BLaER1 treated with 17β-estradiol and CSF1 and Interleukin-3, amounts not matched to agents 10 nM and 100 nM (cell line): Measurements from ENCODE around the gene WDR62.

Experiments used
- H3K27ac ChIP-seq, 11 experiments: shearing (Covaris generic); formaldehyde crosslinking; 2 replicates each; pipeline ENCODE4 v1.8.1; 2022
- H3K27me3 ChIP-seq, 11 experiments: shearing (Covaris generic); formaldehyde crosslinking; 2 replicates each; pipeline ENCODE4 v1.8.1; 2022
- H3K36me3 ChIP-seq, 11 experiments: shearing (Covaris generic); formaldehyde crosslinking; 2 replicates each; pipeline ENCODE4 v1.8.1; 2022
- H3K4me1 ChIP-seq, 10 experiments: shearing (Covaris generic); formaldehyde crosslinking; 2 replicates each; pipeline ENCODE4 v1.8.1; 2022
- H3K4me2 ChIP-seq, 11 experiments: shearing (Covaris generic); formaldehyde crosslinking; 2 replicates each; pipeline ENCODE4 v1.8.1; 2022
- H3K4me3 ChIP-seq, 10 experiments: shearing (Covaris generic); formaldehyde crosslinking; 2 replicates each; pipeline ENCODE4 v1.8.1; 2022
- H3K9ac ChIP-seq, 11 experiments: shearing (Covaris generic); formaldehyde crosslinking; 2 replicates each; pipeline ENCODE4 v1.8.1; 2022
- H3K9me3 ChIP-seq, 11 experiments: shearing (Covaris generic); formaldehyde crosslinking; replicated peaks in 1 of 11; 2 replicates each; pipeline ENCODE4 v1.8.1; 2022
- H4K20me1 ChIP-seq, 11 experiments: shearing (Covaris generic); formaldehyde crosslinking; 2 replicates each; pipeline ENCODE4 v1.8.1; 2022
- Cebpa-rat ChIP-seq, 11 experiments: shearing (Covaris generic); IDR thresholded peaks; 2 replicates each; pipeline ENCODE4 v1.8.1; 2022

The WDR62 gene

DNA sequence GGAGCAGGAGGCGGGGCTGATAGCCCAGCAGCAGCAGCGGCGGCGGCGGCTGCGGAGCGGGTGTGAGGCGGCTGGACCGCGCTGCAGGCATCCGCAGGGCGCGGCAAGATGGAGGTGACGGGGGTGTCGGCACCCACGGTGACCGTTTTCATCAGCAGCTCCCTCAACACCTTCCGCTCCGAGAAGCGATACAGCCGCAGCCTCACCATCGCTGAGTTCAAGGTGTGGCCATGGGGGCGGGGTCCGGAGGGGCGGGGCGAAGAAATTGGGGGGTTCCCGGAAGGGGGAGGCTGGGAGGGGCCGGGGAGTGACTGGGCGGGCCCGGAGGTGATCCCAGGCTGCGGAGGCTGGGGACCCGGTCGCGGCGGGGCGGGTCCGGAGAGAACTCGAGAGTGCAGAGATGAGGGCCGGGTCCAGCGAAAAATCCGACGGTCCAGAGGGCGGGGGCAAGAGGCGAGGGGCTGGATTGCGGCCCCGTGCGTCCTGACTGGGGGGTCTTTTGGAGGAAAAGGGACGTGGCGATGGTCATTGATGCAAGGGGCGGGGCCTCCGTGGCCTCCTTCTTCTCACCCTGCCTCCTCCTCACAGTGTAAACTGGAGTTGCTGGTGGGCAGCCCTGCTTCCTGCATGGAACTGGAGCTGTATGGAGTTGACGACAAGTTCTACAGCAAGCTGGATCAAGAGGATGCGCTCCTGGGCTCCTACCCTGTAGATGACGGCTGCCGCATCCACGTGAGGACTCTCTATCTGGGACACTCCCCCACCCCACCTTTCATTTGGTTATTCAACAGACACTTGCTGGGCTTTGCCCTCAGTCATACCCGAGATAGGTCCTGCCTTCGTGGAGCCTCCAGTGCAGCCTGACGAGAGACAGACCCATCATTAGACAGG, 61.0 kb downstream of the WDR62 start, which contains the start of gene TBCB:
Gene TBCB, plus strand, starts transcription at position 16 of the 891 bp plus-strand sequence. Its CDS starts 93 bp downstream, at position 109.
- Histone ChIP-seq H3K4me2 (peak within 1 kb of the TSS; percentile 89 to 100 (median 98)), H3K36me3 (peaks cover 56 to 77% (median 73%) of the 10 kb centered on the region in 11 experiments), H3K4me1 (peaks cover 45 to 58% (median 51%) of the 10 kb centered on the region in 10 experiments), H3K4me3 (peak within 1 kb of the TSS; percentile 81 to 95 (median 86)), H4K20me1 (peaks cover 0 to 70% (median 34%) of the 10 kb centered on the region in 11 experiments; a peak in 16 of 22 replicates), H3K9ac (peak within 1 kb of the TSS; percentile 82 to 92 (median 87)), H3K27me3 (no peaks in the 10 kb centered on the region), H3K9me3 (no peaks in the 10 kb centered on the region), H3K27ac (peak within 1 kb of the TSS; percentile 65 to 86 (median 79))
- TF ChIP-seq Cebpa-rat (IDR thresholded peaks at IDR 0.05): no peak

DNA sequence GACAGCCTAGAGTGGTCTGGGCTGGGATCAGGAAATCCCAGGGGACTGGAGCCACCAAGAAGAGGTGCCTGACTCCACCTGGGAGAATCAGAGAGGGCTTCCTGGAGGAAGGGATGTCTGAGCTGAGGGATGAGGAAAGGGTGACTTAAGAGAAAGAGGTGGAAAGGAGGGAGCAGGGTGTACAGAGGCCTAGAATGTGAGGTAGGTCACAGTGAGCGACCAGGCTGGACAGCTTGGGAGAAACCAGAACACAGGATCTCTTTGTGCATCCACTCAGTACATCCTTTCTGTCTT, 61.6 kb downstream of the WDR62 start:
- no peaks in the 10 kb centered on the region for H3K27me3 ChIP-seq
- no peak for TF ChIP-seq Cebpa-rat (IDR thresholded peaks at IDR 0.05)
- peaks cover 0 to 70% (median 35%) of the 10 kb centered on the region in 11 experiments; a peak in 16 of 22 replicates for H4K20me1 ChIP-seq
- H3K4me2 ChIP-seq: peak overlapping the region; percentile 61 to 99 (median 95)
- H3K4me1 ChIP-seq: peaks cover 46 to 58% (median 52%) of the 10 kb centered on the region in 10 experiments
- H3K9ac ChIP-seq: peak overlapping the region; percentile 72 to 92 (median 83)
- peak overlapping the region in 9 of 11 experiments; percentile 47 to 83 (median 76); a peak in 15 of 22 replicates for H3K27ac ChIP-seq
- no peaks in the 10 kb centered on the region for H3K9me3 ChIP-seq
- H3K36me3 ChIP-seq: peaks cover 58 to 76% (median 70%) of the 10 kb centered on the region in 11 experiments
- H3K4me3 ChIP-seq: peak overlapping the region; percentile 81 to 95 (median 86)

DNA sequence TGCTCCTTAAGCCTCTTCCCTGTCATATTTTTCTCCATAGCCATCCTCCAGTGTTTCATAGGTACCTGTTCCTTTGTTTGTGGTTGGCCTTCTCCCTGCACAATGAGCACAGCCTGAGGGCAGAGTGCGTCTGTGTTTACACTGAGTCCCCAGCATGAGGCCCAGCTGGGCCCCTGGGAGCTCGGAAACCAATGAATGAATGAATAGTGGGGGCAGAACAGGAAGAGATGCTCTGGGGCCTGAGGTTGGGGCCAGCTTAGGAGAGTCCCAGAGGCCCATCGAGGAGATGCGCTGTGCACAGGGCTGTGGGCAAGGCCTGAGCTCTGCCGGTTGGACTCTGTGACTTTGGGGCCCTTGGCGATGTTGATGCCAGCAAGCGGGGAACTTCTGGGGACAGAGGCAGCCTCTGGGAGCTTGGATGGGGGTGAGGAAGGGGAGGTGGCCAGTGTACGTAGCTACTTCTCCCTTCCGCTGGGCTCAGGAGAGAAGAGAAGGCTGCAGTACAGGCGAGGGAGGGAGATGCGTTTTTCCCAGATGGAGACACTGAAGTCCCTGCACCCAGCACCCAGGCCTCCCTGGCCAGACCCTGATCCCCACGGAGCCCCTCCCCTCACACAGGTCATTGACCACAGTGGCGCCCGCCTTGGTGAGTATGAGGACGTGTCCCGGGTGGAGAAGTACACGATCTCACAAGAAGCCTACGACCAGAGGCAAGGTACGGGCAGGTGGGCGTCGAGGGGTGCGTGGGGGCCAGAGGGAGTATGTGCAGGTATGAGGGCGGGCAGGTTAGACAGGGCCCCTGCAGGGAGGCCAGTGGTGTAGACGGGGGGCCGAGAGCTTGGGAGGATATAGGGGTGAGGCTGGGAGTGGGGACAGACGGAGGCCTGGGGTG, 65.6 kb downstream of the WDR62 start:
- peak overlapping the region in 8 of 11 experiments; percentile 27 to 58 (median 42); a peak in 16 of 22 replicates for H3K4me2 ChIP-seq
- peak overlapping the region in 10 of 11 experiments; percentile 33 to 60 (median 50); a peak in 16 of 22 replicates for H3K9ac ChIP-seq
- H4K20me1 ChIP-seq: peaks cover 0 to 51% (median 28%) of the 10 kb centered on the region in 11 experiments; a peak in 14 of 22 replicates
- H3K4me1 ChIP-seq: peaks cover 29 to 50% (median 43%) of the 10 kb centered on the region in 10 experiments
- no peaks in the 10 kb centered on the region for H3K27me3 ChIP-seq
- H3K9me3 ChIP-seq: no peaks in the 10 kb centered on the region
- no peak overlapping the region for H3K4me3 ChIP-seq
- H3K27ac ChIP-seq: peak overlapping the region in 3 of 11 experiments; percentile 11 to 40 (median 34); a peak in 4 of 22 replicates
- no peak for TF ChIP-seq Cebpa-rat (IDR thresholded peaks at IDR 0.05)
- peaks cover 76 to 92% (median 86%) of the 10 kb centered on the region in 11 experiments for H3K36me3 ChIP-seq

DNA sequence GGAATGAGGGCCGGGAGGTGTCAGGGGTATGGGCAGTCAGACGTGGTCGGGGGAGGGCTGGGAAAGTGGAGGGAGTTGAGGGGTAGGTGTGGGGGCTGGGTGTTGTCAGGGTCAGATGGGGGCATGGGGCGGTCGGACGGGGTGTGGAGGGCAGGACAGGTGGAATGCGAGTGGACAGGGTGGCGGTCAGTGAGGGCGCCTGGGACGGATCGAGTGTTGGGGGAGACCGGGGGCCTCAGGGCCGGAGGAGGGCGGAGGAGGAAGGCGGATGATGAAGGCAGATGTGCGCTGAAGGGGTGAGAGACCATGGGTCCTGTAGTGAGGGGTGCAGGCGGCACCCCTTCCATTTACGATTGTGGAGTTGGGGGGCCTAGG, 66.3 kb downstream of the WDR62 start:
- 0 out of 22 replicates have a peak overlapping the region, but pooled peaks of 1 of the 11 experiments have one; percentile 23 for H3K27ac ChIP-seq
- no peak overlapping the region for H3K4me3 ChIP-seq
- no peak for TF ChIP-seq Cebpa-rat (IDR thresholded peaks at IDR 0.05)
- no peaks in the 10 kb centered on the region for H3K9me3 ChIP-seq
- peak overlapping the region in 3 of 11 experiments; percentile 7 to 19 (median 14); a peak in 1 of 22 replicates for H3K4me2 ChIP-seq
- peak overlapping the region in 5 of 11 experiments; percentile 15 to 36 (median 29); a peak in 7 of 22 replicates for H3K9ac ChIP-seq
- H3K4me1 ChIP-seq: peaks cover 28 to 48% (median 41%) of the 10 kb centered on the region in 10 experiments
- peaks cover 0 to 48% (median 26%) of the 10 kb centered on the region in 11 experiments; a peak in 14 of 22 replicates for H4K20me1 ChIP-seq
- H3K27me3 ChIP-seq: no peaks in the 10 kb centered on the region
- H3K36me3 ChIP-seq: peaks cover 83 to 98% (median 92%) of the 10 kb centered on the region in 11 experiments

DNA sequence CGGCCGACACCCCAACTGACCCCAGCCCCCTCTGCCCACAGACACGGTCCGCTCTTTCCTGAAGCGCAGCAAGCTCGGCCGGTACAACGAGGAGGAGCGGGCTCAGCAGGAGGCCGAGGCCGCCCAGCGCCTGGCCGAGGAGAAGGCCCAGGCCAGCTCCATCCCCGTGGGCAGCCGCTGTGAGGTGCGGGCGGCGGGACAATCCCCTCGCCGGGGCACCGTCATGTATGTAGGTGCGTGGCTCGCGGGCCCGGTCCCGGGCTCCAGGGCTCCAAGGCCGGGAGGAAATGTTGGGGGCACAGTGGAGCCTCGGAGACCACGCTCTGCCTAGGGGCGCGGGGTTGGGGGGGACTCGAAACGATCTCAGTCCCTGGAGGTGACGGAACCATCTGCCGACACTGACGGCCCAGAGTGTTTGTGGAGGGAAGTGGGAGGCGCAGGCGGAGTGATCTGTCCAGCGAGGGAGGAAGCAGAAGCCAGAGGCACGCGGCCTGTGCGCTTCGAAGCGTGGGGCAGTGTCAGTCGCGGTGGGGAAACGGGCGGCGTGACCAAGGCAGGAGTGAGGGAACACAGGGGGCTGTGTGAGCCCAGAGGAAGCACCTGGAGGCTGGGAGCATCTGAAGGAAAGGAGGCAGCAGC, 66.9 kb downstream of the WDR62 start:
- no peak overlapping the region for H3K4me3 ChIP-seq
- peak overlapping the region in 6 of 11 experiments; percentile 7 to 28 (median 16); a peak in 3 of 22 replicates for H3K4me2 ChIP-seq
- H3K9me3 ChIP-seq: no peaks in the 10 kb centered on the region
- H3K36me3 ChIP-seq: peaks cover 81 to 97% (median 91%) of the 10 kb centered on the region in 11 experiments
- peak overlapping the region in 7 of 11 experiments; percentile 15 to 36 (median 29); a peak in 8 of 22 replicates for H3K9ac ChIP-seq
- no peaks in the 10 kb centered on the region for H3K27me3 ChIP-seq
- H4K20me1 ChIP-seq: peaks cover 0 to 41% (median 20%) of the 10 kb centered on the region in 11 experiments; a peak in 13 of 22 replicates
- H3K27ac ChIP-seq: peak overlapping the region in 3 of 11 experiments; percentile 18 to 34 (median 23); a peak in 1 of 22 replicates
- peaks cover 22 to 44% (median 35%) of the 10 kb centered on the region in 10 experiments for H3K4me1 ChIP-seq
- TF ChIP-seq Cebpa-rat (IDR thresholded peaks at IDR 0.05): no peak

DNA sequence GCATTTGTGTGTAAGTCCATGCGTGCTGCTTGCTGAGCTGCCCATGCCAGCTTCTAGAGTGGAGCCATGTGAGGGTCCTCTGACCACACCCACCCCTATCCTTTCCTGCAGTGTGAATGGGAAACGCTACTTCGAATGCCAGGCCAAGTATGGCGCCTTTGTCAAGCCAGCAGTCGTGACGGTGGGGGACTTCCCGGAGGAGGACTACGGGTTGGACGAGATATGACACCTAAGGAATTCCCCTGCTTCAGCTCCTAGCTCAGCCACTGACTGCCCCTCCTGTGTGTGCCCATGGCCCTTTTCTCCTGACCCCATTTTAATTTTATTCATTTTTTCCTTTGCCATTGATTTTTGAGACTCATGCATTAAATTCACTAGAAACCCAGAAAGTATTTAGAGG, 70.9 kb downstream of the WDR62 start:
- Histone ChIP-seq H3K9ac (0 out of 22 replicates have a peak overlapping the region, but pooled peaks of 1 of the 11 experiments have one; percentile 11), H3K4me2 (no peak overlapping the region), H3K9me3 (peaks cover 0 to 14% (median 0%) of the 10 kb centered on the region in 11 experiments; a peak in 5 of 22 replicates), H3K4me1 (peaks cover 19 to 50% (median 40%) of the 10 kb centered on the region in 10 experiments; a peak in 19 of 20 replicates), H3K36me3 (peaks cover 50 to 57% (median 54%) of the 10 kb centered on the region in 11 experiments), H3K4me3 (no peak overlapping the region), H4K20me1 (peaks cover 0 to 14% (median 1%) of the 10 kb centered on the region in 11 experiments; a peak in 6 of 22 replicates), H3K27ac (no peak overlapping the region), H3K27me3 (no peaks in the 10 kb centered on the region)
- TF ChIP-seq Cebpa-rat (IDR thresholded peaks at IDR 0.05): no peak

DNA sequence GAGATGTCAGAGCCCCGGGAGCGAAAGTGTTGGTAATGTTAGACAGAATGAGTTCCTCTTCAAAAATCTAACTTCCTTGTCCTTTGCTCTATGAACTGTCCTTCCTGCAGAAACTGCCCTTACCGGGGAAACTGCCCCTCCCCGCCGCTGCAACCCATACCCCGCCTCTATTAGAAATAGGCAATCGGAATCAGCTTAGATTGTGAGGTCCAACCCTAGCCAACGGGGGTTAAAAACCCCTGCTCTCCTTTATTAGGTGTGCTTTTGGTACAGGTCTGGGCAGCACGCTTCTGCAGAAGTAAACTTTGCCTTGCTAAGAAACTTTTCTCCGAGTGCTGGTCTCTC, 73.7 kb downstream of the WDR62 start:
- Histone ChIP-seq H3K9me3 (peaks cover 0 to 14% (median 0%) of the 10 kb centered on the region in 11 experiments; a peak in 5 of 22 replicates), H3K27ac (peak overlapping the region; percentile 79 to 97 (median 88); a peak in 21 of 22 replicates), H3K9ac (peak overlapping the region; percentile 77 to 92 (median 85)), H3K27me3 (no peaks in the 10 kb centered on the region), H4K20me1 (no peaks in the 10 kb centered on the region), H3K4me2 (peak overlapping the region; percentile 73 to 94 (median 86)), H3K4me1 (peaks cover 47 to 60% (median 55%) of the 10 kb centered on the region in 10 experiments), H3K36me3 (peaks cover 25 to 32% (median 28%) of the 10 kb centered on the region in 11 experiments), H3K4me3 (peak overlapping the region; percentile 56 to 72 (median 62))
- TF ChIP-seq Cebpa-rat (IDR thresholded peaks at IDR 0.05): no peak
